ENCODE measurements around the gene CNGA2.
"Not testable (repeated sequence)": the region's sequence is repeated elsewhere in the genome, so short reads cannot be mapped to it uniquely, and the experiment has no call there.

GRCh38 chrX:151697082-151697481 lies 37.5 kb upstream of the CNGA2 start:
- not testable (repeated sequence) for TF ChIP-seq CTCF (IDR thresholded peaks at IDR 0.05; ENCODE audit: borderline replicate concordance, extremely low read depth, low read length, poor library complexity, severe bottlenecking); EZH2 (IDR thresholded peaks at IDR 0.05; ENCODE audit: borderline replicate concordance, low read depth, low read length, severe bottlenecking)
